ENCODE results near the gene CABP5. TPM values are rescaled to one million over a fixed set of nuclear protein-coding genes. Genes with fewer than 3 reads are reported as not detected.
A peak's percentile ranks its signal among the peaks of the same experiment; 100 is the strongest.
"Not testable (repeated sequence)": the region's sequence is repeated elsewhere in the genome, so short reads cannot be mapped to it uniquely, and the experiment has no call there.

CABP5 gene
- total RNA-seq, 2 donors from 2014 or later = not detected

DNA sequence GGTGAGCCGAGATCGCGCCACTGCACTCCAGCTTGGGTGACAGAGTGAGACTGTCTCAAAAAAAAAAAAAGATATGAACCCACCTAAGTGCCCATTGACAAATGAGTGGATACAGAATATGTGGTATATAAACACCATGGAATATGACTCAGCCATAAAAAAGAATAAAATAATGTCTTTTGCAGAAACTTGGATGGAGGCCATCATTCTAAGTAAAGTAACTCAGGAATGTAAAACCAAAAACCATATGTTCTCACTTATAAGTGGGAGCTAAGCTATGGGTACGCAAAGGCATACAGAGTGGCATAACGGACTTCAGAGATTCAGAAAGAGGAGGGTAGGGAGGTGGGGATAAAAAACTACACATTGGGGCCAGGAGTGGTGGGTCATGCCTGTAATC, 37.2 kb upstream of the CABP5 start:
- Histone ChIP-seq H3K4me3 (no peak overlapping the region), H3K27ac (no peak overlapping the region), H3K36me3 (no peaks in the 10 kb centered on the region), H3K4me1 (no peaks in the 10 kb centered on the region), H3K9me3 (no peaks in the 10 kb centered on the region), H3K27me3 (no peaks in the 10 kb centered on the region), H3K9ac (ENCODE audit: low read depth in 2 of 2, low read length in 2 of 2) (no peak overlapping the region)
- TF ChIP-seq, protein P1, sequence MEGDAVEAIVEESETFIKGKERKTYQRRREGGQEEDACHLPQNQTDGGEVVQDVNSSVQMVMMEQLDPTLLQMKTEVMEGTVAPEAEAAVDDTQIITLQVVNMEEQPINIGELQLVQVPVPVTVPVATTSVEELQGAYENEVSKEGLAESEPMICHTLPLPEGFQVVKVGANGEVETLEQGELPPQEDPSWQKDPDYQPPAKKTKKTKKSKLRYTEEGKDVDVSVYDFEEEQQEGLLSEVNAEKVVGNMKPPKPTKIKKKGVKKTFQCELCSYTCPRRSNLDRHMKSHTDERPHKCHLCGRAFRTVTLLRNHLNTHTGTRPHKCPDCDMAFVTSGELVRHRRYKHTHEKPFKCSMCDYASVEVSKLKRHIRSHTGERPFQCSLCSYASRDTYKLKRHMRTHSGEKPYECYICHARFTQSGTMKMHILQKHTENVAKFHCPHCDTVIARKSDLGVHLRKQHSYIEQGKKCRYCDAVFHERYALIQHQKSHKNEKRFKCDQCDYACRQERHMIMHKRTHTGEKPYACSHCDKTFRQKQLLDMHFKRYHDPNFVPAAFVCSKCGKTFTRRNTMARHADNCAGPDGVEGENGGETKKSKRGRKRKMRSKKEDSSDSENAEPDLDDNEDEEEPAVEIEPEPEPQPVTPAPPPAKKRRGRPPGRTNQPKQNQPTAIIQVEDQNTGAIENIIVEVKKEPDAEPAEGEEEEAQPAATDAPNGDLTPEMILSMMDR (IDR thresholded peaks at IDR 0.05) = no peak
- no peak for DNase-seq
- intact Hi-C loops (cut with DNase I) = no loop called here

DNA sequence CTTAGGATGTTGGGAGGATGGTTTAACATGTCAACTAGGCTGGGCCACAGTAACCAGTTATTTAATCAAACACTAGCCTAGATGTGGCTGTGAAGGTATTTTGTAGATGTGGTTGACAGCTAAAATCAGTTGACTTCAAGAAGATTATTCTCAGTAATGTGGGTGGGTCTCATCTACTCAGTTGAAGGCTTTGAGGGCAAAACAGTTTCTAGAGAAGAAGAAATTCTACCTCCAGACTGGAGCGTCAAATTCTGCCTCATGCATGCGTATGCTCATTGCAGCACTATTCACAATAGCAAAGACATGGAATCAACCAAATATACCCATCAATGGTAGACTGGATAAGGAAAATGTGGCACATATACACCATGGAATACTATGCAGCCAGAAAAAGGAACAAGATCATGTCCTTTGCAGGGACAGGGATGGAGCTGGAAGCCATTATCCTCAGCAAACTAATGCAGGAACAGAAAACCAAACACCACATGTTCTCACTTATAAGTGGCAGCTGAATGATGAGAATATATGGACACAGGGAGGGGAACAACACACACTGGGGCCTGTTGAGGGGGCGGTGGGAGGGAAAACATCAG, 26.4 kb upstream of the CABP5 start:
- H3K27ac ChIP-seq; H3K9ac ChIP-seq (ENCODE audit: low read depth in 2 of 2, low read length in 2 of 2); DNase-seq; intact Hi-C loops (cut with DNase I); H3K4me3 ChIP-seq; H3K36me3 ChIP-seq; H3K4me1 ChIP-seq; H3K27me3 ChIP-seq; H3K9me3 ChIP-seq: not testable (repeated sequence)

DNA sequence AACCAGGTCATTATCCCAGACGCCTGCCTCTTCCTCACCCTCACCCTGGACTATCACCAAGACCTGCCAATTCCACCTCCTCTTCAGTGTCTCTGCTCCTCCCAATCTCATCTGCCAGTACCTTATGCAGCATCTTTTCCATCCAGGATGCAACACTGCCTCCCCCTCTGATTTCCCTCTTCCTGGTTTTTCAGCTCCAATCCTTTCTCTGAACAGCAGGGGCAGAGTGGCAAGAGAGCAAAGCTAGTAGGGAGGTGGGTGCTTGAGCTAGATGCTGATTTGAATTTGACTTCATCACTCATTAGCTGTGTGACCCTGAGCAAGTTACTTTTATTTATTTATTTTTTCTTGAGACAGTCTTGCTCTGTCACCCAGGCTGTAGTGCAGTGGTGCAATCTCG, 25.6 kb upstream of the CABP5 start:
- intact Hi-C loops (cut with DNase I) = loop anchor here (10.0 kb wide), 1 partner anchor 305 kb away; no protein-coding TSS in a partner anchor

DNA sequence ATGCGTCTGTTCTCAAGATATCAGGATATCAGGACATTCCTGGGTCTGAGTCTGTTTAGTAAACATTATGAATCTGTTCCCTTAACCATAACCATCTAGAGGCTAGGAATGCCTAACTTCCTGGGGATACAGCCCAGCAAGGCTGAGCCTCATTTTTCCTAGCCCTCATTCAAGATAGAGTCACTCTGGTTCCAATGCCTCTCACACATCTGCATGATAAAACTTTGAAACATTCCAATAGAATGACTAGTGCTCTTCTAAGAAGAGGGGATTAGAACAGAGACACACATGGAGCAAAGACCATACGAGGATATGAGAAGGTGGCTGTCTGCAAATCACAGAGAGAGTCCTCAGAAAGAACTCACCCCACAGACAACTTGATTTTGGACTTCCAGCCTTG, 20.6 kb upstream of the CABP5 start:
- intact Hi-C loops (cut with DNase I) = loop anchor here (10.0 kb wide), 1 partner anchor 310 kb away; no protein-coding TSS in a partner anchor
- no peak for DNase-seq
- H3K4me3 ChIP-seq = no peak overlapping the region
- TF ChIP-seq, protein P1 (IDR thresholded peaks at IDR 0.05) = no peak
- H3K9me3 ChIP-seq = no peaks in the 10 kb centered on the region
- no peak overlapping the region for H3K9ac ChIP-seq (ENCODE audit: low read depth in 2 of 2, low read length in 2 of 2)
- H3K36me3 ChIP-seq = no peaks in the 10 kb centered on the region
- no peaks in the 10 kb centered on the region for H3K27me3 ChIP-seq
- H3K27ac ChIP-seq = no peak overlapping the region
- no peaks in the 10 kb centered on the region for H3K4me1 ChIP-seq

More for the DNA sequence above, 25.6 kb upstream of the CABP5 start:
- H3K27me3 ChIP-seq = no peaks in the 10 kb centered on the region
- TF ChIP-seq, protein P1 (IDR thresholded peaks at IDR 0.05) = no peak
- no peak for DNase-seq
- no peaks in the 10 kb centered on the region for H3K36me3 ChIP-seq
- H3K27ac ChIP-seq = no peak overlapping the region
- no peaks in the 10 kb centered on the region for H3K4me1 ChIP-seq
- H3K9ac ChIP-seq (ENCODE audit: low read depth in 2 of 2, low read length in 2 of 2) = no peak overlapping the region
- H3K9me3 ChIP-seq = no peaks in the 10 kb centered on the region
- H3K4me3 ChIP-seq = no peak overlapping the region

DNA sequence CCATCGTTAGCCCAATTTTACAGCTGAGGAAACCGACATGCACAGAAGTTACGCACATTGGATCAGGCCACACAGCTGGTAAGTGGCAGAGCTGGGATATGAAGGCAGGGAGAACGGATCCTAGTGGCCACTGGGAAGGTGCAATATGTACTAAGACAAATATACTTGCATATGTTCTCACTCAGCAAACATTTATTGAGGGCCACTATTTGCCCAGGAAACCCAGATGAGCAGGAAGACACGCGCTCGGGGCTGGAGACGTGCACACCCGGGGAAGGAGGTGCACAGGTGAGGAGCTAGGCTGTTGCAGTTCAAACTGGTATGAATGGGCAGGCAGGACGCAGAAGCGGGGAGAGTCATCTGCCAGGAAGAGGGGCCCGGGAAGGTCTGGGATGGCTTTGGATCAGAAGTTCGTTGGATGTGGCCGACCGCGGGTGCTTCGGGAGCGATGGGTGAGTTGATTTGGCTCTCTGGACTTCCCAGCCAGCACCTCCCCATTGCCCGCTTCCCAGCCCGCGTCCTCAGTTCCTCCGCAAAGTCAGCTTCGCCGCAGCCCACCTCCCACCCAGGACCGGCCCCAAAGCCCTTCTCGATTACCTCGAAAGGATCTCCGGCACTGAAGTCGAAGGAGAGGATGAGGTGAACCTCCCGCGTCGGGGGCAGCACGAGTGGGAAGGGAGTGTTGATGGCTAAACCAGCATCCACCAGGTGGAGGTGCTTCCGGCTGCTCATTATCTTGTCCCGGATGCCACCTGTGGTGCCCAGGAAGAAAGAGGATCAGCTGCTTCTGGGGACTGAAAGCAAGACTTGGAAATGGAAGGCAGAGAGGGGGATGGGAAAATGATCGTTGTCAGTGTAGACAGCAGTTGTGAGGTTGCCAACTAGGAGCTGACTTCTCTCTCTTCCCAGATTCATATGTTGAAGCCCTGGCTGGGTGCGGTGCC, 17.8 kb upstream of the CABP5 start:
- intact Hi-C loops (cut with DNase I) = loop anchor here (10.0 kb wide), 1 partner anchor 313 kb away; no protein-coding TSS in a partner anchor
- H3K36me3 ChIP-seq = no peaks in the 10 kb centered on the region
- TF ChIP-seq, protein P1 (IDR thresholded peaks at IDR 0.05) = no peak
- H3K4me3 ChIP-seq = no peak overlapping the region
- H3K4me1 ChIP-seq = no peaks in the 10 kb centered on the region
- H3K27me3 ChIP-seq = no peaks in the 10 kb centered on the region
- no peak overlapping the region for H3K27ac ChIP-seq
- no peak overlapping the region for H3K9ac ChIP-seq (ENCODE audit: low read depth in 2 of 2, low read length in 2 of 2)
- peak; percentile 22 for DNase-seq
- H3K9me3 ChIP-seq = no peaks in the 10 kb centered on the region

Data from colonic mucosa (tissue), 4 donors.